H1 (cell line): Measurements from ENCODE around the gene MYO16. TPM values are rescaled to one million over a fixed set of nuclear protein-coding genes. Genes with fewer than 3 reads are reported as not detected.

Experiments
- CTCF ChIA-PET: fragments of 300-600 bp; sonication (Branson Sonifier 250); formaldehyde crosslinking; loops from one replicate; lab custom pipeline; 2021; ENCODE audit not compliant: partially characterized antibody; lab: Charles Lee
- POLR2A ChIA-PET: fragments of 300-600 bp; sonication (Branson Sonifier 250); formaldehyde crosslinking; loops from one replicate; lab custom pipeline; 2021; ENCODE audit warnings: inconsistent platforms; ENCODE audit not compliant: partially characterized antibody; lab: Charles Lee
- DNase-seq, 2 experiments: peaks; one replicate each; pipeline versions ENCODE4 v3.0.0 to v3.0.0-alpha.2; 2010 to 2022; ENCODE audit warnings: low spot score in 2 of 2, low read depth in 1 of 2, mixed read lengths in 1 of 2
- FAIRE-seq: peaks from 2 replicates; lab custom pipeline; 2011; peaks lifted over from hg19 to GRCh38; lab: Jason Lieb, UNC
- H2AFZ ChIP-seq: 2 replicates; pipeline ENCODE4 v1.8.1; 2012; ENCODE audit warnings: low read length, inconsistent platforms
- H2AK5ac ChIP-seq: 2 replicates; pipeline ENCODE4 v1.6.1; 2013; ENCODE audit warnings: low read depth, low read length
- H2BK120ac ChIP-seq: replicated peaks from 2 replicates; pipeline ENCODE3; 2013; ENCODE audit warnings: low read depth, low read length, inconsistent platforms
- H2BK12ac ChIP-seq: 2 replicates; pipeline ENCODE4 v1.6.1; 2013; ENCODE audit warnings: low read depth, low read length
- H2BK15ac ChIP-seq: 2 replicates; pipeline ENCODE4 v1.6.1; 2013; ENCODE audit warnings: low read length
- H2BK20ac ChIP-seq: 2 replicates; pipeline ENCODE4 v1.6.1; 2013; ENCODE audit warnings: low read length
- H2BK5ac ChIP-seq: 2 replicates; pipeline ENCODE4 v1.6.1; 2013; ENCODE audit warnings: low read depth, low read length
- H3K14ac ChIP-seq: 2 replicates; pipeline ENCODE4 v1.6.1; 2013; ENCODE audit warnings: inconsistent platforms; ENCODE audit not compliant: insufficient read length
- H3K18ac ChIP-seq: 2 replicates; pipeline ENCODE4 v1.6.1; 2013; ENCODE audit warnings: low read length; ENCODE audit errors: extremely low read depth
- H3K23ac ChIP-seq: 2 replicates; pipeline ENCODE4 v1.6.1; 2013; ENCODE audit warnings: inconsistent platforms; ENCODE audit not compliant: insufficient read length
- H3K23me2 ChIP-seq: 2 replicates; pipeline ENCODE4 v1.6.1; 2013; ENCODE audit warnings: low read depth, low read length
- H3K27ac ChIP-seq: 2 replicates; pipeline ENCODE4 v1.6.1; 2011; ENCODE audit warnings: low read depth, low read length, inconsistent platforms
- H3K27me3 ChIP-seq, 4 experiments: replicated peaks in 1 of 4; 1 replicate in 1 of 4; 2 replicates in 3 of 4; pipeline versions ENCODE4 v1.6.1 to v1.8.1; 2011 to 2013; ENCODE audit warnings: low read length in 3 of 4, mild to moderate bottlenecking in 3 of 4, inconsistent platforms in 2 of 4, mixed read lengths in 2 of 4, moderate library complexity in 1 of 4; ENCODE audit not compliant: control insufficient read depth in 3 of 4, insufficient read depth in 3 of 4; ENCODE audit errors: extremely low read depth in 1 of 4
- H3K36me3 ChIP-seq, 4 experiments: 2 replicates each; pipeline versions ENCODE4 v1.6.1 to v1.8.1; 2011 to 2013; ENCODE audit warnings: mild to moderate bottlenecking in 4 of 4, low read length in 3 of 4, moderate library complexity in 2 of 4, control low read depth in 1 of 4, inconsistent platforms in 1 of 4; ENCODE audit not compliant: insufficient read depth in 4 of 4, control insufficient read depth in 2 of 4
- H3K4ac ChIP-seq: replicated peaks from 2 replicates; pipeline ENCODE3; 2013; ENCODE audit warnings: low read length, low read depth, mixed read lengths, inconsistent platforms; ENCODE audit not compliant: insufficient read length
- H3K4me1 ChIP-seq, 4 experiments: replicated peaks in 1 of 4; 1 replicate in 1 of 4; 2 replicates in 3 of 4; pipeline versions ENCODE4 v1.6.1 to v1.8.1; 2011 to 2013; ENCODE audit warnings: low read length in 3 of 4, inconsistent platforms in 2 of 4, mixed read lengths in 1 of 4; ENCODE audit not compliant: insufficient read depth in 4 of 4, control insufficient read depth in 3 of 4
- H3K4me2 ChIP-seq, 2 experiments: 2 replicates each; pipeline versions ENCODE4 v1.6.1 to v1.8.1; 2011 to 2013; ENCODE audit warnings: low read depth in 2 of 2, low read length in 2 of 2, control low read depth in 1 of 2, inconsistent platforms in 1 of 2, mild to moderate bottlenecking in 1 of 2; ENCODE audit not compliant: insufficient read depth in 1 of 2
- H3K4me3 ChIP-seq, 4 experiments: fragments of 200-600, 300-600 bp in 1 of 4; sonication (generic), shearing (Covaris generic), sonication (Bioruptor Twin) in 1 of 4; 2 replicates each; pipeline versions ENCODE4 v1.5.1 to v1.8.1; 2011 to 2016; ENCODE audit warnings: low read length in 4 of 4, low read depth in 3 of 4, control low read depth in 2 of 4, inconsistent platforms in 2 of 4, mild to moderate bottlenecking in 2 of 4, mixed read lengths in 1 of 4, moderate library complexity in 1 of 4; ENCODE audit not compliant: insufficient read depth in 2 of 4; ENCODE audit errors: extremely low read depth in 1 of 4
- H3K56ac ChIP-seq: replicated peaks from 2 replicates; pipeline ENCODE3; 2013; ENCODE audit warnings: low read depth, mild to moderate bottlenecking, mixed read lengths, low read length, inconsistent platforms; ENCODE audit not compliant: insufficient read length
- H3K79me1 ChIP-seq: 2 replicates; pipeline ENCODE4 v1.6.1; 2013; ENCODE audit warnings: low read depth, low read length, control low read depth
- H3K79me2 ChIP-seq, 2 experiments: 2 replicates each; pipeline versions ENCODE4 v1.6.1 to v1.8.1; 2012 to 2013; ENCODE audit warnings: low read length in 2 of 2, mild to moderate bottlenecking in 2 of 2, inconsistent platforms in 1 of 2; ENCODE audit not compliant: insufficient read depth in 2 of 2, control insufficient read depth in 1 of 2
- H3K9ac ChIP-seq, 4 experiments: replicated peaks in 1 of 4; 1 replicate in 1 of 4; 2 replicates in 3 of 4; pipeline versions ENCODE4 v1.6.1 to v1.8.1; 2011 to 2013; ENCODE audit warnings: low read depth in 3 of 4, low read length in 3 of 4, control low read depth in 2 of 4, mild to moderate bottlenecking in 2 of 4, moderate library complexity in 2 of 4, inconsistent platforms in 1 of 4; ENCODE audit errors: extremely low read depth in 1 of 4
- H3K9me3 ChIP-seq, 2 experiments: 2 replicates each; pipeline versions ENCODE4 v1.6.1 to v1.8.1; 2012 to 2013; ENCODE audit warnings: mild to moderate bottlenecking in 2 of 2, moderate library complexity in 2 of 2, control low read depth in 1 of 2, inconsistent platforms in 1 of 2, low read depth in 1 of 2, low read length in 1 of 2, mixed read lengths in 1 of 2; ENCODE audit not compliant: insufficient read depth in 2 of 2
- H4K20me1 ChIP-seq, 2 experiments: replicated peaks in 1 of 2; 2 replicates each; pipeline versions ENCODE3 to v1.8.1; 2011 to 2013; ENCODE audit warnings: inconsistent platforms in 2 of 2, low read length in 2 of 2, mild to moderate bottlenecking in 1 of 2; ENCODE audit not compliant: insufficient read depth in 2 of 2, control insufficient read depth in 1 of 2
- H4K5ac ChIP-seq: 2 replicates; pipeline ENCODE4 v1.6.1; 2013; ENCODE audit warnings: low read length, low read depth, mixed read lengths, inconsistent platforms; ENCODE audit not compliant: insufficient read length
- H4K8ac ChIP-seq: 2 replicates; pipeline ENCODE4 v1.8.0; 2013; ENCODE audit warnings: mild to moderate bottlenecking, moderate library complexity, low read length, inconsistent platforms; ENCODE audit not compliant: insufficient read depth; ENCODE audit errors: extremely low read depth
- H4K91ac ChIP-seq: replicated peaks from 2 replicates; pipeline ENCODE3; 2013; ENCODE audit warnings: low read length, mixed read lengths, inconsistent platforms; ENCODE audit not compliant: insufficient read length
- CEBPB ChIP-seq: IDR thresholded peaks from 2 replicates; pipeline ENCODE4 v1.6.1; 2012; ENCODE audit warnings: low read depth, low read length
- E2F6 ChIP-seq: IDR thresholded peaks from 2 replicates; pipeline ENCODE4 v1.6.1; 2012; ENCODE audit warnings: inconsistent platforms
- EP300 ChIP-seq, 2 experiments: IDR thresholded peaks; 1 replicate in 1 of 2; 2 replicates in 1 of 2; pipeline ENCODE4 v1.6.1; 2011 to 2012; ENCODE audit warnings: low read depth in 2 of 2, low read length in 2 of 2, mild to moderate bottlenecking in 2 of 2, borderline replicate concordance in 1 of 2, inconsistent platforms in 1 of 2, moderate library complexity in 1 of 2
- EZH2 ChIP-seq: fragments of 200-600 bp; sonication (generic); IDR thresholded peaks from 2 replicates; pipeline ENCODE4 v1.7.1; 2012; ENCODE audit warnings: low read depth, mild to moderate bottlenecking, moderate library complexity, low read length, inconsistent platforms; ENCODE audit not compliant: severe bottlenecking
- FOSL1 ChIP-seq: IDR thresholded peaks from 2 replicates; pipeline ENCODE4 v1.6.1; 2011; ENCODE audit warnings: mild to moderate bottlenecking, low read depth, low read length, moderate library complexity; ENCODE audit not compliant: insufficient read depth
- GTF2F1 ChIP-seq: IDR thresholded peaks from 2 replicates; pipeline ENCODE4 v1.6.1; 2012; ENCODE audit warnings: low read depth, low read length, improper control_type of control experiment, borderline replicate concordance
- KDM1A ChIP-seq: fragments of 200-600, 300-600 bp; sonication (generic); IDR thresholded peaks from 2 replicates; pipeline ENCODE4 v1.7.1; 2016; ENCODE audit warnings: mild to moderate bottlenecking, low read length, borderline replicate concordance
- KDM5A ChIP-seq: fragments of 200-600 bp; IDR thresholded peaks from 2 replicates; pipeline ENCODE4 v1.7.1; 2012; ENCODE audit warnings: mild to moderate bottlenecking, low read length, inconsistent platforms, mixed read lengths
- POU5F1 ChIP-seq: IDR thresholded peaks from 2 replicates; pipeline ENCODE4 v1.6.1; 2011; ENCODE audit warnings: low read depth, mild to moderate bottlenecking, low read length, moderate library complexity
- RAD21 ChIP-seq, 2 experiments: IDR thresholded peaks in 1 of 2; conservative IDR thresholded peaks in 1 of 2; 2 replicates each; pipeline ENCODE4 v1.6.1; 2011; ENCODE audit warnings: low read depth in 2 of 2, low read length in 2 of 2, improper control_type of control experiment in 1 of 2, inconsistent platforms in 1 of 2, mild to moderate bottlenecking in 1 of 2, moderate library complexity in 1 of 2
- WGBS, 2 experiments: shearing (Covaris generic) in 1 of 2; methylation state at CpG; one replicate each; pipeline versions ENCODE4 v1.1.6 to v1.1.7; 2013 to 2015; ENCODE audit warnings: low lambda C conversion rate in 2 of 2, mixed read lengths in 2 of 2, inconsistent platforms in 1 of 2, low coverage in 1 of 2, missing lambda C conversion rate in 1 of 2; ENCODE audit not compliant: insufficient replicate concordance in 2 of 2, insufficient coverage in 1 of 2, insufficient read length in 1 of 2; ENCODE audit errors: extremely low coverage in 1 of 2, missing lambda C conversion rate in 1 of 2; 5-methylcytosine and 5-hydroxymethylcytosine counted together
- polyA plus RNA-seq, 7 experiments: library from polyadenylated mRNA; depleted of rRNA in 3 of 7; stranded (reverse) in 5 of 7; unstranded in 2 of 7; fragments of >200 nt in 5 of 7; fragments of 200-250 nt in 2 of 7; gene quantifications; 1 replicate in 5 of 7; 2 replicates in 1 of 7; 4 replicates in 1 of 7; pipeline versions ENCODE4 v1.2.1 to v1.2.3, GENCODE V29; 2011 to 2013; ENCODE audit warnings: missing spikeins in 2 of 7, mixed read lengths in 2 of 7
- total RNA-seq: library from RNA; stranded (reverse); fragmentation: NEBNext Ultra II Directional; extraction: Animal tissue kit (Norgen Biotek cat#: 25700); gene quantifications from 2 replicates; pipeline ENCODE4 v1.2.1, GENCODE V29; 2021
- TF ChIP-seq, protein P1 (sequence below): IDR thresholded peaks from 2 replicates; pipeline ENCODE4 v1.6.1; 2012; ENCODE audit warnings: low read length, inconsistent platforms

Gene MYO16
- total and polyA plus RNA-seq, 2 of the 8 experiments (the other 6 are each of a cell fraction or from before 2014, with no cell fraction given), result 0.02 to 0.22 TPM

GRCh38 chr13:108938155-108938554 is 308.7 kb downstream of the MYO16 start:
- H3K36me3 ChIP-seq, result no peaks in the 10 kb centered on the region
- no peak overlapping the region for H2AFZ ChIP-seq
- H3K18ac ChIP-seq, result no peak overlapping the region
- H3K4ac ChIP-seq, result no peak overlapping the region
- no peak overlapping the region for H3K4me2 ChIP-seq
- FAIRE-seq (no peak), DNase-seq (no peak)
- no peaks in the 10 kb centered on the region for H3K27me3 ChIP-seq
- H3K4me3 ChIP-seq, result no peak overlapping the region
- no peak overlapping the region for H3K14ac ChIP-seq
- no peak overlapping the region for H3K23ac ChIP-seq
- H3K23me2 ChIP-seq, result no peaks in the 10 kb centered on the region; the same call in 1 of the 2 replicates
- H2BK12ac ChIP-seq, result no peak overlapping the region
- ChIA-PET CTCF (interaction anchor here (0.8 to 3.0 kb wide), 3 partner anchors 22 to 25 kb away, joined by 3 to 7 read pairs (median 3); no protein-coding TSS in a partner anchor), POLR2A (no interaction called here)
- no peak overlapping the region for H3K9ac ChIP-seq
- no peak overlapping the region for H4K8ac ChIP-seq
- no peaks in the 10 kb centered on the region for H3K4me1 ChIP-seq
- H2BK20ac ChIP-seq, result no peak overlapping the region
- H4K20me1 ChIP-seq, result no peaks in the 10 kb centered on the region
- H3K79me1 ChIP-seq, result no peaks in the 10 kb centered on the region
- 100% methylated on average over 1 of the region's 1 CpG; no CpG with 5 or more reads in 1 of the 2 experiments for WGBS, 2 experiments
- H2AK5ac ChIP-seq, result no peak overlapping the region
- H2BK15ac ChIP-seq, result no peak overlapping the region
- no peak overlapping the region for H3K27ac ChIP-seq
- H3K79me2 ChIP-seq, result no peaks in the 10 kb centered on the region
- H2BK120ac ChIP-seq, result no peak overlapping the region
- H4K5ac ChIP-seq, result no peak overlapping the region
- H3K9me3 ChIP-seq, result no peaks in the 10 kb centered on the region
- H3K56ac ChIP-seq, result no peak overlapping the region
- H2BK5ac ChIP-seq, result no peak overlapping the region
- H4K91ac ChIP-seq, result no peak overlapping the region
- TF ChIP-seq KDM5A (no peak), GTF2F1 (no peak), E2F6 (no peak), EZH2 (no peak), EP300 (IDR thresholded peaks at IDR 0.05; ENCODE audit: borderline replicate concordance in 1 of 2, low read depth in 2 of 2, low read length in 2 of 2) (no peak), RAD21 (IDR thresholded peaks at IDR 0.05 in 1 of 2, conservative IDR thresholded peaks at IDR 0.05 in 1 of 2; ENCODE audit: low read depth in 2 of 2, low read length in 2 of 2) (no peak), CEBPB (no peak), KDM1A (no peak), FOSL1 (no peak), POU5F1 (no peak)
- TF ChIP-seq, protein P1, sequence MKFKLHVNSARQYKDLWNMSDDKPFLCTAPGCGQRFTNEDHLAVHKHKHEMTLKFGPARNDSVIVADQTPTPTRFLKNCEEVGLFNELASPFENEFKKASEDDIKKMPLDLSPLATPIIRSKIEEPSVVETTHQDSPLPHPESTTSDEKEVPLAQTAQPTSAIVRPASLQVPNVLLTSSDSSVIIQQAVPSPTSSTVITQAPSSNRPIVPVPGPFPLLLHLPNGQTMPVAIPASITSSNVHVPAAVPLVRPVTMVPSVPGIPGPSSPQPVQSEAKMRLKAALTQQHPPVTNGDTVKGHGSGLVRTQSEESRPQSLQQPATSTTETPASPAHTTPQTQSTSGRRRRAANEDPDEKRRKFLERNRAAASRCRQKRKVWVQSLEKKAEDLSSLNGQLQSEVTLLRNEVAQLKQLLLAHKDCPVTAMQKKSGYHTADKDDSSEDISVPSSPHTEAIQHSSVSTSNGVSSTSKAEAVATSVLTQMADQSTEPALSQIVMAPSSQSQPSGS, result no peak
